Activated T-helper 1 cell treated with anti-CD3 and anti-CD28 coated beads, Interleukin-12 subunit alpha, Interleukin-12 subunit beta, Interleukin-2, Interleukin-4 antibody, amounts not matched to agents 30 ng/mL and 10 ng/mL and 1 ng/mL, durations not matched to agents 14 hours and 24 hours and 36 hours (primary cell): Measurements from ENCODE around the gene DCAF8L2. TPM values are rescaled to one million over a fixed set of nuclear protein-coding genes. Genes with fewer than 3 reads are reported as not detected.
"Not testable (repeated sequence)": the region's sequence is repeated elsewhere in the genome, so short reads cannot be mapped to it uniquely, and the experiment has no call there.

ENCODE experiments used
- DNase-seq: peaks from one replicate; pipeline ENCODE4 v3.0.0; 2021; ENCODE audit warnings: low spot score
- H3K27ac Mint-ChIP-seq: one replicate; pipeline ENCODE4 v1.8.0; 2021; ENCODE audit warnings: mild to moderate bottlenecking, mixed read lengths
- H3K27me3 Mint-ChIP-seq: one replicate; pipeline ENCODE4 v1.8.0; 2022; ENCODE audit warnings: mild to moderate bottlenecking, moderate library complexity, mixed read lengths; ENCODE audit not compliant: insufficient read depth
- H3K36me3 Mint-ChIP-seq: one replicate; pipeline ENCODE4 v1.8.0; 2021; ENCODE audit warnings: low read depth, mixed read lengths
- H3K4me1 Mint-ChIP-seq: one replicate; pipeline ENCODE4 v1.8.0; 2021; ENCODE audit warnings: low read depth, mixed read lengths
- H3K4me3 Mint-ChIP-seq: one replicate; pipeline ENCODE4 v1.8.0; 2021; ENCODE audit warnings: mild to moderate bottlenecking, moderate library complexity, mixed read lengths
- H3K9me3 Mint-ChIP-seq: one replicate; pipeline ENCODE4 v1.8.0; 2021; ENCODE audit warnings: mixed read lengths
- intact Hi-C: fragments of 100-400 bp; cut with micrococcal nuclease; formaldehyde crosslinking; loops from one replicate; pipeline ENCODE4 v1.15.1; 2024
- total RNA-seq: library from RNA; stranded (reverse); gene quantifications from 2 replicates; pipeline ENCODE4 v1.2.3, GENCODE V29; 2022

DCAF8L2 gene
- total RNA-seq, 1 donor from 2014 or later: not detected

DNA sequence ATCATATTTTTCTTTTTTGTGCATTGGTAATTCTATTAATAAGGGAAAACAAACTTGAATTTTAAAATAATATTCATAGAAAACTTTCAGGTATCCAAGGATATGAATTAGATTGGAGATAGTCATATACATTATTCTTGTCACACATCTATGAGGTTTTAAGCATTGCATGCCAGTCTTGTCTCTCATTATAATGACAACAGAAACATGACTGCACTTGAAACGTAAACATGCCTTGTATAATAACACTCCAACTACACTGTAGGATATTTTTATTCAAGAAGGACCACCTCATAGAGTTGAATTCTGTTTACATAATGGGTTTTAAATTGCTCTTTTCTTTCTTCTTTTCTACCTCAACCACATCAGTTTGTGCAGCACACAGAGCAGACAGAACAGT, 104.5 kb downstream of the DCAF8L2 start:
- DNase-seq: no peak
- H3K4me3 Mint-ChIP-seq: no peak overlapping the region
- intact Hi-C loops: no loop called here

DNA sequence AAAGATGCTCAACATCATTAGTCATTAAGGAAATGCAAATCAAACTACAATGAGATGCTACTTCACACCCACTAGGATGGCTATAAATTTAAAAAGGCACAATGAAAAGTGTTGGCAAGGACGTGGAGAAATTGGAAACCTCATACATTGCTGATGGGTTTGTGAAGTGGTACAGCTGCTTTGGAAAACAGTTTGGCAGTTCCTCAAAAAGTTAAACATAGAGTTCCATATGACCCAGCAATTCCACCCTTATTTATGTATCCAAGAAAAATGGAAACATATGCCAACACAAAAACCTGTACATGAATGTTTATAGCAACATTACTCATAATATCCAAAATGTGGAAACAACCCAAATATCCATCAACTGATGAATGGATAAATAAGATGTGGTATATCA, 116.4 kb downstream of the DCAF8L2 start:
- H3K36me3 Mint-ChIP-seq: no peaks in the 10 kb centered on the region
- intact Hi-C loops: no loop called here

More for the DNA sequence above, 104.5 kb downstream of the DCAF8L2 start:
- no peaks in the 10 kb centered on the region for H3K4me1 Mint-ChIP-seq
- H3K27me3 Mint-ChIP-seq: no peaks in the 10 kb centered on the region
- H3K36me3 Mint-ChIP-seq: no peaks in the 10 kb centered on the region
- no peak overlapping the region for H3K27ac Mint-ChIP-seq
- no peaks in the 10 kb centered on the region for H3K9me3 Mint-ChIP-seq

DNA sequence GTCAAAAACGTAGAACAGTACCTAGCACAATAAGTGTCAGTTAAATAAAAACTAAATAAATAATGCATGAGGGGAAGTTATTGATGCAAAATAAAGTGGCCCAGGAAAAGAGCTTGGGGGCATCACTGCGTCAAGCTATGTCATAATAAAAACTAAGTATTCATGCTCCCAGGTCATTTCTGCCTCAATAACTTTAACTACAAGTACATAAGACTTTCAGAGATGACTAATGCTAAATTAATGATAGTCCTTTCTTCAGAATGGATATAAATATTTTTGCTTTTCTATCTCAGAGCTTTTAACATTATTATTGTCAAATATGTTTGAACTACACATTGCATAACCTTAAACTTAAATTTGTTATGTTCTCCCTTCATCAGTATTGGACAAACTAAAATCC, 125.5 kb downstream of the DCAF8L2 start:
- no peaks in the 10 kb centered on the region for H3K9me3 Mint-ChIP-seq
- no peaks in the 10 kb centered on the region for H3K36me3 Mint-ChIP-seq
- no peak overlapping the region for H3K27ac Mint-ChIP-seq
- H3K27me3 Mint-ChIP-seq: no peaks in the 10 kb centered on the region
- H3K4me3 Mint-ChIP-seq: no peak overlapping the region
- H3K4me1 Mint-ChIP-seq: no peaks in the 10 kb centered on the region
- DNase-seq: no peak
- intact Hi-C loops: no loop called here

More for the DNA sequence above, 116.4 kb downstream of the DCAF8L2 start:
- H3K27me3 Mint-ChIP-seq: no peaks in the 10 kb centered on the region
- no peak for DNase-seq
- H3K27ac Mint-ChIP-seq: no peak overlapping the region
- peaks cover 3% of the 10 kb centered on the region for H3K9me3 Mint-ChIP-seq
- H3K4me3 Mint-ChIP-seq: no peak overlapping the region
- H3K4me1 Mint-ChIP-seq: no peaks in the 10 kb centered on the region

DNA sequence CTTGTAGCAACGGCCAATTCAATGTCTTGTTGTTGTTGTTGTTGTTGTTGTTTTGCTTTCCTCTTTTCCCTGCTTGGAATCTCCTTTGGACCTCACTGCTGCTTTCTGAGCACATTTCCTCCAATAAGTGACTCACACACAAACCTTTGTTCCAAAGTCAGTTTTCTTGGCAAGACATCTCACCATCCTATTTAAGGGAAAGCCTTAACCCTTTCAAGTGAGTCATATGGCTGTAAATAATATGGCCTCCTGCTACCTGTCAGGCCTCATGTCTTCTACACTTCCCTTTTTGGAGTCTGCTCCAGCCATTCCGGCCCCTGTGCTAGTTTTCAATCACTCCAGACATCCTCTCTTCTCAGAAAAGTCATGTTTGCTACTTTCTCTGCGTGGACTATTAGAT, 138.1 kb downstream of the DCAF8L2 start:
- H3K36me3 Mint-ChIP-seq: no peaks in the 10 kb centered on the region
- intact Hi-C loops: no loop called here
- no peaks in the 10 kb centered on the region for H3K4me1 Mint-ChIP-seq
- H3K27me3 Mint-ChIP-seq: no peaks in the 10 kb centered on the region
- H3K27ac Mint-ChIP-seq: no peak overlapping the region
- DNase-seq: no peak
- no peak overlapping the region for H3K4me3 Mint-ChIP-seq
- H3K9me3 Mint-ChIP-seq: peaks cover 4% of the 10 kb centered on the region

DNA sequence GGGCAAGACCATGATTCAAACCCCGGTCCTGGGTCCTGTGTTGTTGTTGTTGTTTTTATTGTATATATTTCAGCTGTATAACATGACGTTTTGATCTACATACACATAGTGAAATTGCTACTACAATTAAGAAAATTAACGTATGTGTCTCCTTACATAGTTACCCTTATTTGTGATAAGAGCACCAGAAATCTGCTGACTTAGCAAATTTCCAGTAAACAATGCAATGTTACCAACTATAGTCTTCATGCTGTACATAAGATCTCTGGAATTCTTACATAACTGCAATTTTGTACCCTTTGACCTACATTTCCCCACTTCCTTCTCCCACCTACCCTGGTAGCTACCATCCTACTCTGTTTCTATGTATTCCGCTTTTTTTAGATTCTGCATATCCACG, 141.8 kb downstream of the DCAF8L2 start:
- Mint-ChIP-seq H3K4me3 (no peak overlapping the region), H3K4me1 (no peaks in the 10 kb centered on the region), H3K36me3 (no peaks in the 10 kb centered on the region), H3K27ac (no peak overlapping the region), H3K27me3 (no peaks in the 10 kb centered on the region), H3K9me3 (peaks cover 4% of the 10 kb centered on the region)
- intact Hi-C loops: no loop called here
- no peak for DNase-seq

DNA sequence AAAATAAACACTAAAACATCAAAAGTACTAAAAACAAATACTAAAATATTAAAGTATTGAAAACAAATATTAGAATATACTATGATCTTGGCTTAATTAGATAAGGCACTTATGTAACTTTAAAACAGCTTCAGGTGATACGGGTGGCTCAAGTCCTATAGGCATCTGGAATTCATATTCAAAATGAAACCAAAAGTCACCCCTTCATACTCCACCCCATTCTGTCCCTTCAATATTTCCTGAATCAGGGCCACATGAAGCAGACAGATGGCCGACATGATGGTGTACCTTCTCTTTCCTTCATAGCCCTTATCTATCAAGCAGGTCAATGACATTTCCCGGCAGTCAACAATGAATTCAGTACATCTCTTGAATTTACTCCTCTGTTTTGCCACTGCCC, 145.8 kb downstream of the DCAF8L2 start:
- intact Hi-C loops: no loop called here
- no peak for DNase-seq
- no peaks in the 10 kb centered on the region for H3K27me3 Mint-ChIP-seq
- no peaks in the 10 kb centered on the region for H3K36me3 Mint-ChIP-seq
- H3K4me1 Mint-ChIP-seq: no peaks in the 10 kb centered on the region
- H3K27ac Mint-ChIP-seq: no peak overlapping the region
- peaks cover 4% of the 10 kb centered on the region for H3K9me3 Mint-ChIP-seq
- no peak overlapping the region for H3K4me3 Mint-ChIP-seq

DNA sequence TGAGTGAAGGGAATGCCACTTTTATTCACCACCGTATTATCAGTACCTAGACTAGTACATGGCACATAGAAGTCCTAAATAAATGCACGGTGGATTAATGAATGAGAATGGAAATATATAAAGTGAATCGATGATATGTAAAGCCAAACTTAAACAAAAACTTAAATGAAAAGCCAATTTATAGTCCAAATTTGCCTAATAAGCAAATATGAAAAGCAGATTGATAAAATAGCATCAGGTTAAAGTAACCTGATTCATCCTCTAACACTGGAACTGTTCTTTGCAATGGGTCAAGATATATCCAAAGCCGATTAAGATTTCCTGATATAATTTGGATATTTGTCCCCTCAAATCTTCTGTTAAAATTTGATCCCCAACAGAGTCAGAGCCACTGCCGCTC, 150.8 kb downstream of the DCAF8L2 start:
- intact Hi-C loops: no loop called here
- DNase-seq: no peak

DNA sequence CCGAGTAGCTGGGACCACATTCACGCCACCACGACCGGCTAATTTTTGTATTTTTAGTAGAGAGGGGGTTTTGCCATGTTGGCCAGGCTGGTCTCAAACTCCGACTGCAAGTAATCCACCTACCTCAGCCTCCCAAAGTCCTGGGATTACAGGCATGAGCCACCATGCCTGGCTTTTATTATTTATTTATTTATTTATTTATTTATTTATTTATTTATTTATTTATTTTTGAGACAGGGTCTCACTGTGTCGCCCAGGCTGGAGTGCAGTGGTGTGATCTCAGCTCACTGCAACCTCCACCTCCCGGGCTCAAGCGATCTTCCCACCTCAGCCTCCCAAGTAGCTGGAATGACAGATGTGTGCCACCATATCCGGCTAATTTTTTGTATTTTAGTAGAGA, 153.4 kb downstream of the DCAF8L2 start:
- H3K4me1 Mint-ChIP-seq, H3K36me3 Mint-ChIP-seq, H3K4me3 Mint-ChIP-seq, H3K27me3 Mint-ChIP-seq, DNase-seq, H3K27ac Mint-ChIP-seq, H3K9me3 Mint-ChIP-seq, intact Hi-C loops: not testable (repeated sequence)

More for the DNA sequence above, 150.8 kb downstream of the DCAF8L2 start:
- Mint-ChIP-seq H3K9me3 (no peaks in the 10 kb centered on the region), H3K4me3 (no peak overlapping the region), H3K36me3 (no peaks in the 10 kb centered on the region), H3K27ac (no peak overlapping the region), H3K4me1 (no peaks in the 10 kb centered on the region), H3K27me3 (no peaks in the 10 kb centered on the region)

DNA sequence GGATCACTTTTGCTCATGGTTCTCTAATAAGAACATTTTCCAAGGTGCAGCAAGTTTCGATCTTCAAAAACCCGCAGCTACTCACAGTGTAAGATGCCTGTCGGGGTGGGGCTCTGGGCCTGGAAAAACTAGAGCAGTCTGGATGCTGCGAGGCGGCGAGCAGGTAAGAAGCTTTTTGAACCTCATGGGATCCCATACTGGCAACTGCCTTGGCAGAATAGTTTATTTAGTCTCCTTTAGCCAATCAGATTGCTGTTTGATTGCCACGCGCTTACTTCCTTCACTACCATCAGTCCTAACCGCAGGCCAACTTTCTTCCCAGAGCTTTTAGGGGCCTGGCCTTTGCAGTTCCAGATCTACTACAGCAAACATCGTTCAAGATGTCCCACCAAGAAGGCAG, 156.4 kb downstream of the DCAF8L2 start:
- DNase-seq: no peak
- H3K4me3 Mint-ChIP-seq: no peak overlapping the region
- no peaks in the 10 kb centered on the region for H3K4me1 Mint-ChIP-seq
- no peaks in the 10 kb centered on the region for H3K36me3 Mint-ChIP-seq
- intact Hi-C loops: no loop called here
- H3K27me3 Mint-ChIP-seq: no peaks in the 10 kb centered on the region
- no peak overlapping the region for H3K27ac Mint-ChIP-seq
- peaks cover 3% of the 10 kb centered on the region for H3K9me3 Mint-ChIP-seq

DNA sequence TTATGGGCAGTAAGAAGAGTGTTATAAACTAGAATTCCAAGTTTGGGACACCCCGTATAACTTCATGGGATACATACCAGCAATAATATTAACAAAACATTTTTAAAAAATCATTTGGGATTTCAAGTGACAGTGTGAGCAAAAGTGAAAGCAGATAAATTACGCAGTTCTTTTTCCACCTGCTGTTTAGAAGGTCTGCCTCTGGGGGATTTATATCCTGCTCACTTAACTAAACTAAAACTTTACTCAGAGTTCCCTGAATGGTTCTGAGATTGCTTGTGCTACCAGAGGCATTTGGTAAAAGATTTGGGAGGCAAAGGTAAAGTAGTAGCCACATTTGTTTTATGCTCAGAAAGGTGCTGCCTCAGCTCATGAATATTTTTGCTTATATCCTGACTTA, 160.2 kb downstream of the DCAF8L2 start:
- intact Hi-C loops, H3K4me3 Mint-ChIP-seq, H3K27me3 Mint-ChIP-seq, H3K27ac Mint-ChIP-seq, H3K36me3 Mint-ChIP-seq, H3K4me1 Mint-ChIP-seq, H3K9me3 Mint-ChIP-seq, DNase-seq: not testable (repeated sequence)

DNA sequence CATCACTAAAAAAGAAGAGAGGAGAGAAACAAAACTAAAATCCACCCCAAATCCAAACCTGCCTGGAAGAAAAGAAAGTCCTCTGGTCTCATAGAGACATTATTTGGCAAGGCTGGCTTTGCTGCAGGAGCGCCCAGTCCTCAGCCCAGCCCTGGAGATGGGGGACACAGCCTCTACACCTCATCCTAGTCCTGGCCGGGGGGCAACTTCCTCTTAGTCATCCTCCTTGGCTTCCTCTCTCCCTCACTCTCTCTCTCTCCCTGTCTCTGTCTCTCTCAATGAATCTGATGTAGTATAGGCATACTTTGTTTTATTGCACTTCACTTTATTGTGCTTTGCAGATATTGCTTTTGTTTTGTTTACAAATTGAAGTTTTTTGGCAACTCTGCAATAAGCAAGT, 161.8 kb downstream of the DCAF8L2 start:
- no peak for DNase-seq
- intact Hi-C loops: no loop called here
- no peaks in the 10 kb centered on the region for H3K4me1 Mint-ChIP-seq
- no peaks in the 10 kb centered on the region for H3K27me3 Mint-ChIP-seq
- H3K27ac Mint-ChIP-seq: no peak overlapping the region
- no peak overlapping the region for H3K4me3 Mint-ChIP-seq
- H3K36me3 Mint-ChIP-seq: no peaks in the 10 kb centered on the region
- H3K9me3 Mint-ChIP-seq: no peaks in the 10 kb centered on the region

DNA sequence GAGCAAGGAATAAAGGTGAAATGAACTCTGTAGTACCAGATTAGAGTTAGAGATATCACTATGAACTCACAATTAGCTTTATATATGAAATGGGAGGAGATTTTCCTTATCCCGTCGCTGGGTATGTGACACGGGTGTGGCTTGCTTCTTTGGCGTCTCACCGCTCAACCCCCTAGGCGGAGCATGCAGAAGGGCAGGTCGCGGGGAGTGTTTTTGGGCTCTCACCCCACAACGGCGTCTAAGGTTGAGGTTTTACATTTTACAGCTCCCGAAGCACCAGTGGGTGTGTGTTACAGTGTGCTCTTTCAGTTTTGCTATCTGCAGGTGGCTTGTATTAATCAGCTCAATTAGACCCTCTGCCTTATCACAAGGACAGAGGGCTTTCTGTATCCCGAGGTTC, 175.6 kb downstream of the DCAF8L2 start:
- no peaks in the 10 kb centered on the region for H3K36me3 Mint-ChIP-seq
- H3K9me3 Mint-ChIP-seq: peaks cover 5% of the 10 kb centered on the region
- H3K27ac Mint-ChIP-seq: no peak overlapping the region
- no peak overlapping the region for H3K4me3 Mint-ChIP-seq
- DNase-seq: no peak
- H3K4me1 Mint-ChIP-seq: no peaks in the 10 kb centered on the region
- intact Hi-C loops: no loop called here
- no peaks in the 10 kb centered on the region for H3K27me3 Mint-ChIP-seq

DNA sequence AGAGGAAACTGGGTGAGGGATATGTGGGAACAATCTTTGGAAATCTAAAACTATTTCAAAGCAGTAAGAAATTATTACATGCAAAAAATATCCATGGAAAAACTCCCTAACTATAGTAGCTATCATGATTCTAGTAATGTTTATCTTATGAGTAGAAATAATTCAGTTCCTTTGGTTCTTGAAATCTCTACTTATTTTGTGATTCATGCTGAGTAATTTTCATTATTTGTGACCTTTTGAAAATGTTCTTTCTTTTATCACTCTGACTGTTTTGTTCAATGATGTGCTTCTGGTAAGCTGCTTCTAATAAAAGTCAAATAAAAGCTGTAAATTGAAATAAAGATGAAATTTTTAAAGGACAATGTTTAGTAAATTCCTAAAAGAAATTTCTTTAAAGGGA, 177.2 kb downstream of the DCAF8L2 start:
- no peak for DNase-seq
- H3K4me3 Mint-ChIP-seq: no peak overlapping the region
- H3K27me3 Mint-ChIP-seq: no peaks in the 10 kb centered on the region
- intact Hi-C loops: no loop called here
- no peaks in the 10 kb centered on the region for H3K4me1 Mint-ChIP-seq
- no peak overlapping the region for H3K27ac Mint-ChIP-seq
- H3K9me3 Mint-ChIP-seq: peaks cover 5% of the 10 kb centered on the region
- H3K36me3 Mint-ChIP-seq: no peaks in the 10 kb centered on the region

DNA sequence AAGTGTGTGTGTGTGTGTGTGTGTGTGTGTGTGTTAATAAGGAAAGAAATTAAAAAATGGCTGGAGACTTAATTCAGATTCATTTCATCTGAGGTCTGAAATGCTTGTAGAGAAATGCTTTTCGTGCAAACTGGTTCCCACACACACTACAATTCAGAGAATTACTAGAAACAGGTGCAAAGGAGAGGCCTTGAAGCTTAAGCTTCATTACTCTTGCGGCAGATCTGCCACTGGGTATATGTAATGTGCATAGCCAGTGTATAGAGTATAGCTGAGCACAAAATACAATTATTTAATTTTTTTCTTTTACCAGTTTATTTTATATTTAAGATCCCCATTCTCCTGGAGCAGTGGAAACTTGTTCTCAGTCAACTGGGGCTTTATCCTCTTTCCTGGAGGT, 185.8 kb downstream of the DCAF8L2 start:
- no peak overlapping the region for H3K4me3 Mint-ChIP-seq
- no peaks in the 10 kb centered on the region for H3K36me3 Mint-ChIP-seq
- H3K4me1 Mint-ChIP-seq: no peaks in the 10 kb centered on the region
- intact Hi-C loops: no loop called here
- no peak for DNase-seq
- no peak overlapping the region for H3K27ac Mint-ChIP-seq
- H3K27me3 Mint-ChIP-seq: no peaks in the 10 kb centered on the region
- no peaks in the 10 kb centered on the region for H3K9me3 Mint-ChIP-seq
